Activated B cell treated with CpG ODN at 0.5 μM for 24 hours (primary cell): ENCODE data around the gene NCKAP1. TPM values are rescaled to one million over a fixed set of nuclear protein-coding genes. Genes with fewer than 3 reads are reported as not detected.

Experiments
- ATAC-seq: fragments of 200-7000 bp; cut with Tn5 transposase; one replicate; pipeline ENCODE4 v1.10.0; 2021; ENCODE audit warnings: low read depth, mild to moderate bottlenecking, moderate library complexity
- CTCF ChIA-PET: fragments of 350-600 bp; sonication (Branson Sonifier 250); formaldehyde crosslinking; loops from one replicate; lab custom pipeline; 2021; ENCODE audit warnings: antibody characterized with exemption; lab: Charles Lee
- POLR2A ChIA-PET: fragments of 350-600 bp; sonication (Branson Sonifier 250); formaldehyde crosslinking; loops from one replicate; lab custom pipeline; 2021; ENCODE audit warnings: antibody characterized with exemption; lab: Charles Lee
- DNase-seq: peaks from one replicate; pipeline ENCODE4 v3.0.0; 2022
- H3K27ac Mint-ChIP-seq: one replicate; pipeline ENCODE4 v1.8.0; 2020; ENCODE audit warnings: mixed read lengths
- H3K27me3 Mint-ChIP-seq: one replicate; pipeline ENCODE4 v1.8.0; 2021; ENCODE audit warnings: mixed read lengths
- H3K36me3 Mint-ChIP-seq: one replicate; pipeline ENCODE4 v1.8.0; 2021; ENCODE audit warnings: low read depth, mixed read lengths
- H3K4me1 Mint-ChIP-seq: one replicate; pipeline ENCODE4 v1.8.0; 2021; ENCODE audit warnings: mixed read lengths
- H3K4me3 Mint-ChIP-seq: one replicate; pipeline ENCODE4 v1.8.0; 2020; ENCODE audit warnings: mild to moderate bottlenecking, mixed read lengths
- H3K9me3 Mint-ChIP-seq: one replicate; pipeline ENCODE4 v1.8.0; 2020; ENCODE audit warnings: mixed read lengths
- intact Hi-C: fragments of 100-400 bp; cut with micrococcal nuclease; formaldehyde crosslinking; loops from one replicate; pipeline ENCODE4 v1.15.1; 2024
- total RNA-seq: library from RNA; stranded (reverse); gene quantifications from 2 replicates; pipeline ENCODE4 v1.2.3, GENCODE V29; 2022
- TF ChIP-seq, protein P1 (sequence below): fragments of 200-600 bp; IDR thresholded peaks from one replicate; pipeline ENCODE4 v1.8.0; 2022; ENCODE audit warnings: antibody characterized with exemption, mild to moderate bottlenecking

NCKAP1 gene
- total RNA-seq, 1 donor from 2014 or later = not detected

DNA sequence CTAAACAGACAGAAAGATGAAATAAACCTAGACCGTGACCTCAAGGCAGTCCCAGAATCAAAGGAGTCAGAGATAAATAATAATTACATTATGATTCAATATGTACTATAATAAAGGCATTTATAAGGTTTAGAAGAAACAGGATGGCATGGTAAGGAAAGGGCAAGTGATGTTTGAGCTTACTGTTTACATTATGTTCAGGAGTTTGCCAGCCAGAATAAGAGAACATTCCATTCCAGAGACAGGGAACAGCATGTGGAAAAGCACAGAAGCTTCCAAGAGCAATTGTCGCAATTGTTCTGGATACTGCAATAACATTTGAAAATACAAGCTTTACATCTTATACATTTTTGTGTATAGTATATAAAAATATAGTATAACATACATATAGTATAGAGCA, 121.8 kb downstream of the NCKAP1 start:
- Mint-ChIP-seq H3K4me1 (no peaks in the 10 kb centered on the region), H3K27me3 (no peaks in the 10 kb centered on the region), H3K9me3 (no peaks in the 10 kb centered on the region), H3K27ac (no peak overlapping the region), H3K36me3 (no peaks in the 10 kb centered on the region), H3K4me3 (no peak overlapping the region)
- intact Hi-C loops = no loop called here
- ChIA-PET POLR2A (no interaction called here), CTCF (no interaction called here)
- no peak for DNase-seq
- TF ChIP-seq, protein P1, sequence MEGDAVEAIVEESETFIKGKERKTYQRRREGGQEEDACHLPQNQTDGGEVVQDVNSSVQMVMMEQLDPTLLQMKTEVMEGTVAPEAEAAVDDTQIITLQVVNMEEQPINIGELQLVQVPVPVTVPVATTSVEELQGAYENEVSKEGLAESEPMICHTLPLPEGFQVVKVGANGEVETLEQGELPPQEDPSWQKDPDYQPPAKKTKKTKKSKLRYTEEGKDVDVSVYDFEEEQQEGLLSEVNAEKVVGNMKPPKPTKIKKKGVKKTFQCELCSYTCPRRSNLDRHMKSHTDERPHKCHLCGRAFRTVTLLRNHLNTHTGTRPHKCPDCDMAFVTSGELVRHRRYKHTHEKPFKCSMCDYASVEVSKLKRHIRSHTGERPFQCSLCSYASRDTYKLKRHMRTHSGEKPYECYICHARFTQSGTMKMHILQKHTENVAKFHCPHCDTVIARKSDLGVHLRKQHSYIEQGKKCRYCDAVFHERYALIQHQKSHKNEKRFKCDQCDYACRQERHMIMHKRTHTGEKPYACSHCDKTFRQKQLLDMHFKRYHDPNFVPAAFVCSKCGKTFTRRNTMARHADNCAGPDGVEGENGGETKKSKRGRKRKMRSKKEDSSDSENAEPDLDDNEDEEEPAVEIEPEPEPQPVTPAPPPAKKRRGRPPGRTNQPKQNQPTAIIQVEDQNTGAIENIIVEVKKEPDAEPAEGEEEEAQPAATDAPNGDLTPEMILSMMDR = no peak
- no peak for ATAC-seq

DNA sequence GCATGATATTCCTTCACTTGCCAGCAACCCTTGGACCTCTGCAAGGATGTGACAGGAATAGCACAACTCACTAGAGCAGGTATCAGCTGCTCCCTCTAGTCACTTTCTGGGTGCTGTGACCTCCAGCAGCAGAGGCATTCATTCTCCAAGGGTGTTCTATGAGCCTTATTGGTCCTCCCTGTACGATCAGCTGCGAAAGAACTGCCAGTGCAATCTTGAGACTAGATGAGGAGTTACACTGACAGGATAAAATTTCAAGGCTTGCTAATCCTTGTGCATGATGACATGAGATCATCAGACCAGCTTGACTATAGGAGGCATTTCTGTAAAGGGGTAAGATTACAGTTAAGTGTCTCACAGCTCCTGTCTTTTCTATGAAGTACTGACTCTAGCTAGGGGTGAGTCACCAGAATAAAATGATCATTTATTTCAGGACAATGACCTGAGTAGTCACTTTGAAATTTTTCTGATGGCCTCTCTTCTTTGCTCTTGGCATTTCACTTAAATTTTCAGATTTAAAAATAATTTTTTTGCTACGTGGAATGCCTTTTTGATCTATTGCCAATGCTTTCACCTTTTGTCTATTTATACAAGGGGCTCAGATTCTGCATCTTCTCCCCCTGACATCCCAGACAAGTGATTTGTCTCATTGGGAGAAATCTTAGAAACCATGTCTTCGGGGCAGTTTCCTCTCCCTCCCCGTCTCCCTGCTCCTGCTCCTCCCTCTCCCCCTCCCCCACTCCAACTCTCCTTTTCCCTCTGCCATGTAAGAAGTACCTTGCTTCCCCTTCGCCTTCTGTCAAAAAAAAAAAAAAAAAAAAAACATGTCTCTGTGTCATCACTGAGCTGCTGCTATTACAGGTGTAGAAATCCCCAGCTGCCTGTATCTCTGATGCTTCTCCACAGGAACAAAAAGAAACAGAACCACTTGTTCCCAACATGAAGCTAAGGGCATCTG, 122.6 kb downstream of the NCKAP1 start:
- ChIA-PET POLR2A (no interaction called here), CTCF (no interaction called here)
- Mint-ChIP-seq H3K4me3 (no peak overlapping the region), H3K36me3 (no peaks in the 10 kb centered on the region), H3K27ac (no peak overlapping the region), H3K9me3 (no peaks in the 10 kb centered on the region), H3K4me1 (no peaks in the 10 kb centered on the region), H3K27me3 (no peaks in the 10 kb centered on the region)
- TF ChIP-seq, protein P1 = no peak
- DNase-seq = no peak
- ATAC-seq = no peak
- intact Hi-C loops = no loop called here

DNA sequence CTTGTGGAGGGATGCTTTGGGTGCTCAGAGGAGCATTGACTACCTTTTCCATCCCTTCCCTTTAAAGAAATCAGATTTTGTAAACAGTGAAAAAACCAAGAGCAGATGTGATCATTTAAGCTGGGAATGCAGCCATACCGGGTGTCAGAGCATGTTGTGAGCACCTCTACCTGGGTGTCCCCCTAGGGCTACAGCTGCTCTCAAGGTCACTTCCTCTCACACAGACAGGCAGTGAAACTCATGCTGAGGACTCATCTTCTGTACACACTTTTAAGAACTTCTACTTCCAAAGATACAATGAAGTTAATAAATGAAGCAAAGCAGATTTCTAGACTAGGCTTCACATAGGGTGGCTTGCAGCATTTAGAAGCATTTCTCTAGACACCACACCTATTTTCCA, 123.4 kb downstream of the NCKAP1 start:
- Mint-ChIP-seq H3K27ac (no peak overlapping the region), H3K9me3 (no peaks in the 10 kb centered on the region), H3K36me3 (no peaks in the 10 kb centered on the region), H3K4me1 (no peaks in the 10 kb centered on the region), H3K4me3 (no peak overlapping the region), H3K27me3 (no peaks in the 10 kb centered on the region)
- DNase-seq (no peak), ATAC-seq (no peak)
- POLR2A ChIA-PET = no interaction called here
- TF ChIP-seq, protein P1 = no peak
- CTCF ChIA-PET = no interaction called here
- intact Hi-C loops = no loop called here

DNA sequence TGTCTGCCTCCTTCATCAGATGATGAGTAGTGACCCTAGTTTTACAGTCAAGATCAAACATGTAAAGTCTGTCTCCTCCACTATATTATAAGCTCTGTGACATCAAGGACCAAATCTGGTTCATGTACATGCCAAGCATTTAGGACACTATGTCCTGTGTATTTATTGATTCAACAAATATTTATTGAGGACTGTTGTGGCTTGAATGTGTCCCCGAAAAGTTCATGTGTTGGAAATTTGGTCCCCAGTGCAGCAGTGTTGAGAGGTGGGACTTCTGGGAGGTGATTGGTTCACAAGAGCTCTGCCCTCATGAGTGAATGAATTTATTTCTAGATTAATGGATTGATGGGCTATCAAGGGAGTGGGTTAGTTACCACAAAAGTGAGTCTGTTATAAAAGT, 125.2 kb downstream of the NCKAP1 start:
- no peak for DNase-seq
- Mint-ChIP-seq H3K4me1 (no peaks in the 10 kb centered on the region), H3K36me3 (no peaks in the 10 kb centered on the region), H3K27ac (no peak overlapping the region), H3K4me3 (no peak overlapping the region), H3K27me3 (no peaks in the 10 kb centered on the region), H3K9me3 (no peaks in the 10 kb centered on the region)
- ChIA-PET POLR2A (no interaction called here), CTCF (no interaction called here)
- intact Hi-C loops = no loop called here
- TF ChIP-seq, protein P1 = no peak
- no peak for ATAC-seq

DNA sequence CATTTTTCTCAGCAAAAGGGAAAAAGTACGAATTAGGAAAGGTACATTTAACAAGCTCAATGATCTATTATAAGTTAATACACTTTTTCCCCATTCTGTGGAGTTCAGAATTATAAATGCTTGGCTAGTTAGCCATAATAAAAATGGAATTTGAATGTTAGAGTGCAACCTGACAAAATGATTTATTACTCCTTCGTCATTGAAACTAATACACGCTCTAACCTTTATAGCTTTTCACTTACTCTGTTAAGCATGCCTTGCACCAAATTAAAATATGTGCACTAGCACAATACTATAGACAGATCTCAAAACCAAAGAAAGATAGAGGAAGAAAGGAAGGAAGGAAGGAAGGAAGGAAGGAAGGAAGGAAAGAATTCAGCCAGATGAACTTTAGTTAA, 125.7 kb downstream of the NCKAP1 start:
- POLR2A ChIA-PET = no interaction called here
- no peaks in the 10 kb centered on the region for H3K4me1 Mint-ChIP-seq
- no peak overlapping the region for H3K27ac Mint-ChIP-seq
- intact Hi-C loops = no loop called here
- H3K9me3 Mint-ChIP-seq = no peaks in the 10 kb centered on the region
- DNase-seq = no peak
- no peak overlapping the region for H3K4me3 Mint-ChIP-seq
- no peaks in the 10 kb centered on the region for H3K36me3 Mint-ChIP-seq
- CTCF ChIA-PET = no interaction called here
- TF ChIP-seq, protein P1 = no peak
- ATAC-seq = no peak
- no peaks in the 10 kb centered on the region for H3K27me3 Mint-ChIP-seq
